ENCODE results near the gene ATP2B2.

DNA sequence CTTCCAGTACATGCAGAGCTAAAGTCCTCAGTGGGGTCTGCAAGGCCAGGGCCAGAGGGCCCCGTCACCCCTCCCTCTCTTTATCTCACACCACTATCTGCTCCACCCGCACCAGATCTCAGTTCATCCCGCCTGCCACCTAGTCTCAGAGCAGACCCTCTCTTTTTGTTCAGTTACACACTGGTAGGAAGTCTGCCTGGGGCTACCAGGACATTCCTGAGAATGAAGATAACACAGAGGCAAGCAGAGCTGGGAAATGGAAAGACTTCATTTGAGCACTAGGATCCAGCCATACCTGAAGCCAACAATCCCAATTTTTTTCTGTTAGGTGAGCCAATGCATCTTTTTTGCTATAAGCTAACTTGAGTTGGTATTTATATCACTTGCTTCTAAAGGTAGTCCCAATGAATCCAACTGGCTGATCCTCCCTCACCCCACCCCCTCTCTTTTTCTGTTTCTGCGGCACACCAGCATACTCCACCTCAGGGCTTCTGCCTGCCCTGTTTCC, 24.5 kb downstream of the ATP2B2 start:
- TF ChIP-seq POLR2AphosphoS5 (IDR thresholded peaks at IDR 0.05; ENCODE audit: low read depth) (no peak), EZH2phosphoT487 (IDR thresholded peaks at IDR 0.05; ENCODE audit: unreplicated experiment) (no peak)
- TF ChIP-seq, protein P1, sequence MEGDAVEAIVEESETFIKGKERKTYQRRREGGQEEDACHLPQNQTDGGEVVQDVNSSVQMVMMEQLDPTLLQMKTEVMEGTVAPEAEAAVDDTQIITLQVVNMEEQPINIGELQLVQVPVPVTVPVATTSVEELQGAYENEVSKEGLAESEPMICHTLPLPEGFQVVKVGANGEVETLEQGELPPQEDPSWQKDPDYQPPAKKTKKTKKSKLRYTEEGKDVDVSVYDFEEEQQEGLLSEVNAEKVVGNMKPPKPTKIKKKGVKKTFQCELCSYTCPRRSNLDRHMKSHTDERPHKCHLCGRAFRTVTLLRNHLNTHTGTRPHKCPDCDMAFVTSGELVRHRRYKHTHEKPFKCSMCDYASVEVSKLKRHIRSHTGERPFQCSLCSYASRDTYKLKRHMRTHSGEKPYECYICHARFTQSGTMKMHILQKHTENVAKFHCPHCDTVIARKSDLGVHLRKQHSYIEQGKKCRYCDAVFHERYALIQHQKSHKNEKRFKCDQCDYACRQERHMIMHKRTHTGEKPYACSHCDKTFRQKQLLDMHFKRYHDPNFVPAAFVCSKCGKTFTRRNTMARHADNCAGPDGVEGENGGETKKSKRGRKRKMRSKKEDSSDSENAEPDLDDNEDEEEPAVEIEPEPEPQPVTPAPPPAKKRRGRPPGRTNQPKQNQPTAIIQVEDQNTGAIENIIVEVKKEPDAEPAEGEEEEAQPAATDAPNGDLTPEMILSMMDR (conservative IDR thresholded peaks at IDR 0.05; ENCODE audit: low read depth in 2 of 2), result no peak

Measured in GM23338 (cell line).